OCI-LY1 (cell line): ENCODE data around the gene CCDC60.

Source experiments
- CTCF ChIP-seq: fragments of 200-600 bp; sonication (generic), shearing (Covaris generic); IDR thresholded peaks from 2 replicates; pipeline ENCODE4 v1.5.1; 2017; ENCODE audit warnings: mild to moderate bottlenecking, antibody characterized with exemption, low read length, moderate library complexity, mixed read lengths
- EZH2 ChIP-seq: fragments of 200-600 bp; sonication (generic), shearing (Covaris generic); IDR thresholded peaks from 2 replicates; pipeline ENCODE4 v1.8.0; 2017; ENCODE audit warnings: borderline replicate concordance, mixed run types, mild to moderate bottlenecking, antibody characterized with exemption, low read length, moderate library complexity, mixed read lengths

GRCh38 chr12:119476951-119477350 lies 142.4 kb downstream of the CCDC60 start:
- no peak for TF ChIP-seq CTCF
- no peak for TF ChIP-seq EZH2
